Lung (tissue), 16 donors: ENCODE data around the gene MPC1L. TPM values are rescaled to one million over a fixed set of nuclear protein-coding genes. Genes with fewer than 3 reads are reported as not detected.
A peak's percentile ranks its signal among the peaks of the same experiment; 100 is the strongest.
"Not testable (repeated sequence)": the region's sequence is repeated elsewhere in the genome, so short reads cannot be mapped to it uniquely, and the experiment has no call there.

ENCODE experiments used
- ATAC-seq: fragments of 200-7000 bp; cut with Tn5 transposase; one replicate; pipeline ENCODE4 v1.9.1; 2020; ENCODE audit warnings: moderate number of reproducible peaks; ENCODE audit not compliant: insufficient read depth, low FRiP score
- DNase-seq, 3 donors: peaks; one replicate each; pipeline ENCODE4 v3.0.0-alpha.2; 2013 to 2017
- H3K27ac ChIP-seq, 2 donors: one replicate each; pipeline ENCODE4 v1.5.1; 2013; ENCODE audit warnings: mild to moderate bottlenecking in 2 of 2, moderate library complexity in 2 of 2, control low read depth in 1 of 2, inconsistent platforms in 1 of 2, low read depth in 1 of 2, low read length in 1 of 2
- H3K27me3 ChIP-seq, 3 donors: one replicate each; pipeline ENCODE4 v1.5.1; 2013; ENCODE audit warnings: low read length in 2 of 3; ENCODE audit not compliant: control insufficient read depth in 3 of 3, insufficient read depth in 3 of 3
- H3K36me3 ChIP-seq, 4 donors: one replicate each; pipeline ENCODE4 v1.5.1; 2013; ENCODE audit warnings: low read length in 4 of 4, mild to moderate bottlenecking in 1 of 4, moderate library complexity in 1 of 4; ENCODE audit not compliant: control insufficient read depth in 4 of 4, insufficient read depth in 4 of 4
- H3K4me1 ChIP-seq, 5 donors: one replicate each; pipeline ENCODE4 v1.5.1; 2013; ENCODE audit warnings: low read length in 5 of 5, mild to moderate bottlenecking in 2 of 5, moderate library complexity in 1 of 5; ENCODE audit not compliant: control insufficient read depth in 5 of 5, insufficient read depth in 5 of 5
- H3K4me3 ChIP-seq: one replicate; pipeline ENCODE4 v1.5.1; 2013; ENCODE audit warnings: mild to moderate bottlenecking, control low read depth, moderate library complexity
- H3K9ac ChIP-seq, 2 donors: one replicate each; pipeline ENCODE4 v1.5.1; 2013; ENCODE audit warnings: low read length in 2 of 2, control low read depth in 1 of 2; ENCODE audit not compliant: insufficient read depth in 1 of 2
- H3K9me3 ChIP-seq, 4 donors: one replicate each; pipeline ENCODE4 v1.5.1; 2013; ENCODE audit warnings: low read length in 3 of 4, mild to moderate bottlenecking in 1 of 4, moderate library complexity in 1 of 4; ENCODE audit not compliant: control insufficient read depth in 4 of 4, insufficient read depth in 3 of 4
- CTCF ChIP-seq: IDR thresholded peaks from 2 replicates; pipeline ENCODE4 v1.5.1; 2012; ENCODE audit warnings: mild to moderate bottlenecking; ENCODE audit errors: control extremely low read depth, extremely low read depth
- WGBS, 2 donors: extraction: QIAGEN DNeasy Blood & Tissue Kit; methylation state at CpG; one replicate each; pipeline ENCODE4 v1.1.7; 2013; 5-methylcytosine and 5-hydroxymethylcytosine counted together
- long read RNA-seq, 5 donors: transcript quantifications; one replicate each; lab custom pipeline, GENCODE V29; 2026
- polyA plus RNA-seq, 2 donors: library from polyadenylated mRNA; stranded (reverse); fragments of 200-250 nt; gene quantifications; one replicate each; pipeline ENCODE4 v1.2.1, GENCODE V29; 2013
- total RNA-seq, 2 donors: library from RNA; depleted of rRNA in 1 of 2; stranded (reverse); fragments of >200 nt in 1 of 2; gene quantifications; one replicate each; pipeline ENCODE4 v1.2.1, GENCODE V29; 2014 to 2021
- donor health status: control.
- donor health status: control.
- donor health status: Bipolar disorder and iron deficiency.
- donor health status: healthy.
- donor health status: DM: yes; HTN: yes; CAD: no.

The MPC1L gene
- total RNA-seq (not detected), polyA plus RNA-seq (not detected)
- long read RNA-seq, donor 1 = 0 reads
- long read RNA-seq, donor 2 = 0 reads
- long read RNA-seq, donor 3 = 0 reads
- long read RNA-seq, donor 4 = 0 reads
- long read RNA-seq, donor 5 = 0 reads

GRCh38 chrX:40623139-40623536, at the start of gene MPC1L:
MPC1L (plus strand) TSS chrX:40623428; CDS start chrX:40623566, 138 bp downstream.
- no peak for TF ChIP-seq CTCF
- ATAC-seq (no peak), DNase-seq (no peak)
- Histone ChIP-seq H3K4me3 (no peak within 1 kb of the TSS), H3K27me3 (peaks cover 0 to 21% (median 5%) of the 10 kb centered on the region in 3 donors), H3K27ac (no peak within 1 kb of the TSS), H3K4me1 (peaks cover 0 to 2% (median 0%) of the 10 kb centered on the region in 5 donors), H3K9me3 (peaks cover 0 to 11% (median 0%) of the 10 kb centered on the region in 4 donors), H3K36me3 (peaks cover 0 to 3% (median under 1%) of the 10 kb centered on the region in 4 donors), H3K9ac (no peak within 1 kb of the TSS)
- WGBS, 2 donors = 89 to 97% methylated on average over 38 of the region's 38 CpGs

- Histone ChIP-seq H3K4me3 (no peak overlapping the region), H3K27ac (no peak overlapping the region), H3K27me3 (peaks cover 7 to 21% (median 9%) of the 10 kb centered on the region in 3 donors), H3K9me3 (no peaks in the 10 kb centered on the region), H3K9ac (no peak overlapping the region), H3K36me3 (no peaks in the 10 kb centered on the region), H3K4me1 (no peaks in the 10 kb centered on the region)
- ATAC-seq (no peak), DNase-seq (no peak)
- TF ChIP-seq CTCF = peak; percentile 12
- WGBS, 2 donors = 51 to 89% methylated on average over 2 of the region's 2 CpGs
These were observed 49.5 kb upstream of the MPC1L start for GRCh38 chrX:40573763-40574162.

GRCh38 chrX:40575411-40575810, 47.8 kb upstream of the MPC1L start:
- H3K27ac ChIP-seq, H3K4me1 ChIP-seq, ATAC-seq, H3K9me3 ChIP-seq, H3K36me3 ChIP-seq, H3K4me3 ChIP-seq, H3K9ac ChIP-seq: not testable (repeated sequence)
- H3K27me3 ChIP-seq = peaks cover 5 to 29% (median 9%) of the 10 kb centered on the region in 3 donors
- WGBS, 2 donors = 67 to 88% methylated on average over 2 of the region's 2 CpGs
- peak in 2 of 3 donors; percentile 21 to 35 for DNase-seq

- no peak overlapping the region for H3K4me3 ChIP-seq
- H3K4me1 ChIP-seq = no peaks in the 10 kb centered on the region
- DNase-seq (no peak), ATAC-seq (no peak)
- TF ChIP-seq CTCF = no peak
- H3K9ac ChIP-seq = no peak overlapping the region
- H3K9me3 ChIP-seq = peaks cover 0 to 7% (median 0%) of the 10 kb centered on the region in 4 donors
- H3K36me3 ChIP-seq = no peaks in the 10 kb centered on the region
- no peak overlapping the region for H3K27ac ChIP-seq
- whole genome bisulfite sequencing, 2 donors = 84 to 87% methylated on average over 3 of the region's 3 CpGs
- H3K27me3 ChIP-seq = peaks cover 4 to 26% (median 9%) of the 10 kb centered on the region in 3 donors
These were observed 46.9 kb upstream of the MPC1L start for GRCh38 chrX:40576291-40576690.
